GM12878 (cell line): Measurements from ENCODE around the gene HS6ST1. TPM values are rescaled to one million over a fixed set of nuclear protein-coding genes. Genes with fewer than 3 reads are reported as not detected.

ENCODE experiments used
- ATAC-seq: fragments of 200-7000 bp; cut with Tn5 transposase; 3 replicates; pipeline ENCODE4 v1.9.1; 2020; ENCODE audit warnings: mild to moderate bottlenecking, moderate library complexity
- BruUV-seq: library from RNA; stranded (reverse); fragments of 400-500 nt; replicated peaks from 2 replicates; lab custom pipeline; 2021; lab: Mats Ljungman, UMichigan
- CTCF ChIA-PET: fragments of 300-600 bp; sonication (Branson Sonifier 250); formaldehyde crosslinking; extraction: SDS; loops from one replicate; lab custom pipeline; 2021; ENCODE audit warnings: inconsistent platforms; lab: Yijun Ruan, JAX
- POLR2A ChIA-PET: fragments of 350-600 bp; formaldehyde crosslinking; extraction: SDS; loops from one replicate; lab custom pipeline; 2021; ENCODE audit warnings: inconsistent platforms; lab: Charles Lee
- RAD21 ChIA-PET: fragments of 300-600 bp; sonication (Branson Sonifier 250); formaldehyde crosslinking; loops from one replicate; lab custom pipeline; 2023; ENCODE audit warnings: antibody characterized with exemption; ENCODE audit not compliant: unreplicated experiment; lab: Charles Lee
- SMC1A ChIA-PET: fragments of 300-600 bp; sonication (Branson Sonifier 250); formaldehyde crosslinking; loops from one replicate; lab custom pipeline; 2023; ENCODE audit not compliant: unreplicated experiment, uncharacterized antibody; lab: Charles Lee
- DNase-seq: peaks from one replicate; pipeline ENCODE4 v3.0.0-alpha.2; 2011; ENCODE audit warnings: low read depth, low spot score
- FAIRE-seq: peaks from 3 replicates; lab custom pipeline; 2011; peaks lifted over from hg19 to GRCh38; lab: Jason Lieb, UNC
- H2AFZ ChIP-seq: 2 replicates; pipeline ENCODE4 v1.6.0; 2011; ENCODE audit warnings: low read depth, low read length, control low read depth; ENCODE audit not compliant: control insufficient read depth
- H3K27ac ChIP-seq: 2 replicates; pipeline ENCODE4 v1.5.1; 2011; ENCODE audit warnings: control low read depth; ENCODE audit not compliant: control insufficient read depth, insufficient read depth
- H3K27me3 ChIP-seq, 2 experiments: replicated peaks in 1 of 2; 2 replicates each; pipeline versions ENCODE4 v1.6.0 to v1.6.1; 2011; ENCODE audit warnings: low read length in 1 of 2; ENCODE audit not compliant: control insufficient read depth in 2 of 2, insufficient read depth in 2 of 2
- H3K36me3 ChIP-seq, 2 experiments: 2 replicates each; pipeline ENCODE4 v1.5.1; 2011; ENCODE audit warnings: low read length in 1 of 2; ENCODE audit not compliant: control insufficient read depth in 2 of 2, insufficient read depth in 2 of 2
- H3K4me1 ChIP-seq: 2 replicates; pipeline ENCODE4 v1.6.1; 2011; ENCODE audit warnings: mild to moderate bottlenecking, low read length, moderate library complexity, mixed read lengths; ENCODE audit not compliant: control insufficient read depth, insufficient read depth
- H3K4me2 ChIP-seq: 2 replicates; pipeline ENCODE4 v1.6.0; 2011; ENCODE audit warnings: control low read depth; ENCODE audit not compliant: control insufficient read depth, insufficient read depth
- H3K4me3 ChIP-seq: fragments of 200-600 bp; sonication (generic); 2 replicates; pipeline ENCODE4 v1.5.1; 2016
- H3K79me2 ChIP-seq: 2 replicates; pipeline ENCODE4 v1.6.0; 2011; ENCODE audit warnings: low read length; ENCODE audit not compliant: control insufficient read depth, insufficient read depth
- H3K9ac ChIP-seq: 2 replicates; pipeline ENCODE4 v1.8.0; 2011; ENCODE audit warnings: low read length, control low read depth, mixed read lengths; ENCODE audit not compliant: control insufficient read depth, insufficient read depth
- H3K9me3 ChIP-seq: replicated peaks from 3 replicates; pipeline ENCODE4 v1.5.1; 2011; ENCODE audit warnings: mild to moderate bottlenecking, low read length; ENCODE audit not compliant: control insufficient read depth, insufficient read depth
- H4K20me1 ChIP-seq: 2 replicates; pipeline ENCODE4 v1.6.0; 2011; ENCODE audit not compliant: control insufficient read depth, insufficient read depth
- EZH2 ChIP-seq: IDR thresholded peaks from 2 replicates; pipeline ENCODE4 v1.6.1; 2012; ENCODE audit warnings: low read depth, mild to moderate bottlenecking, control low read depth, inconsistent platforms, low read length, borderline replicate concordance; ENCODE audit not compliant: control insufficient read depth
- MYB ChIP-seq: fragments of 150-350 bp; IDR thresholded peaks from 2 replicates; pipeline ENCODE4 v1.6.1; 2014; ENCODE audit warnings: mild to moderate bottlenecking, low read depth, low read length, borderline replicate concordance
- POLR2AphosphoS2 ChIP-seq: IDR thresholded peaks from 2 replicates; pipeline ENCODE4 v1.6.1; 2011; ENCODE audit warnings: low read depth, mild to moderate bottlenecking, low read length, improper control_type of control experiment, moderate library complexity
- STAT3 ChIP-seq: IDR thresholded peaks from 2 replicates; pipeline ENCODE4 v1.6.1; 2011; ENCODE audit warnings: low read depth, low read length, improper control_type of control experiment
- TCF7 ChIP-seq: IDR thresholded peaks from 2 replicates; pipeline ENCODE4 v1.6.1; 2014; ENCODE audit warnings: antibody characterized with exemption, borderline replicate concordance
- ZNF207 ChIP-seq: fragments of 450-650 bp; IDR thresholded peaks from 2 replicates; pipeline ENCODE4 v1.6.1; 2014; ENCODE audit warnings: antibody characterized with exemption, mild to moderate bottlenecking, borderline replicate concordance
- WGBS: methylation state at CpG from one replicate; pipeline ENCODE4 v1.1.6; 2016; ENCODE audit warnings: low lambda C conversion rate; ENCODE audit not compliant: insufficient replicate concordance, insufficient coverage; ENCODE audit errors: missing lambda C conversion rate; 5-methylcytosine and 5-hydroxymethylcytosine counted together
- in situ Hi-C: fragments of 300-500 bp; cut with MboI; formaldehyde crosslinking; loops from 9 replicates; pipeline ENCODE4 v1.14.3; 2018; ENCODE audit warnings: mixed read lengths
- intact Hi-C: fragments of 100-400 bp; cut with micrococcal nuclease; formaldehyde crosslinking; loops from one replicate; pipeline ENCODE4 v1.14.2; 2022; ENCODE audit not compliant: unreplicated experiment
- polyA plus RNA-seq, 11 experiments: library from polyadenylated mRNA; depleted of rRNA in 4 of 11; unstranded in 6 of 11; stranded (reverse) in 5 of 11; fragments of >200 nt; fragmentation: Nextera tagmentation in 4 of 11; fragmentation: Illumina TruSeq in 1 of 11; extraction: Ambion mirVana in 4 of 11; extraction: Trizol in 1 of 11; gene quantifications; 1 replicate in 1 of 11; 2 replicates in 10 of 11; pipeline versions ENCODE4 v1.2.1 to v1.2.3, GENCODE V29; 2011 to 2016; ENCODE audit warnings: inconsistent platforms in 2 of 11, missing spikeins in 2 of 11, low read depth in 1 of 11
- total RNA-seq, 4 experiments: library from RNA; depleted of rRNA in 3 of 4; stranded (reverse); fragments of >200 nt in 3 of 4; fragmentation: Illumina TruSeq in 1 of 4; extraction: Trizol in 1 of 4; gene quantifications; 2 replicates each; pipeline versions ENCODE4 v1.2.1 to v1.2.3, GENCODE V29; 2013 to 2021
- TF ChIP-seq, protein P1 (sequence below): IDR thresholded peaks from 2 replicates; pipeline ENCODE4 v1.6.1; 2011; ENCODE audit warnings: mild to moderate bottlenecking, low read depth, low read length, moderate library complexity; ENCODE audit not compliant: insufficient replicate concordance
- TF ChIP-seq, protein P2 (sequence below): fragments of 450-650 bp; IDR thresholded peaks from 2 replicates; pipeline ENCODE4 v1.6.1; 2018; ENCODE audit warnings: borderline replicate concordance, mild to moderate bottlenecking; ENCODE audit not compliant: partially characterized antibody

HS6ST1 gene
- total and polyA plus RNA-seq, 10 of the 15 experiments (the other 5 are each of a cell fraction or from before 2014, with no cell fraction given): 0.48 to 17.0 (median 4.7) TPM

DNA sequence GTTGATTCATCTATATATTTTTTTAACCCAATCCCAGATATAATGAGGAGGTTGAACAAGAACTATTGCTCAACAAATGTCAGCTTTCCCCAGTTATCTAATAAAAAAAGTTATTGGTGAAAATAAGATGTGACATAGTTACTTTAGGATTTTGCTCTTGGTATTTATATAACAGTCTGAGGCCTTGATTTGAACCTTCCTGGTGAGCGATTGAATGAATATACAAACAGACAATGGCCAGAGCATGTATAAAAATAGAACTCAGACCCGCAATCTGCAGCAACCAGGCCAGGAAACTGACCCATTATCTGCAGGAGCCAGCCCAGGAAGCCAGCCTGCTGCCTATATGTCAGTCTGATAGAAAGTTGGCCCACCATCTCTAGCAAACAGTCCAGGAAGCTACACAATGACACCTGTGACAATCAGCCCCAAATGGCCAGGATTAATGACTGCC, 81.6 kb downstream of the HS6ST1 start:
- DNase-seq (no peak), FAIRE-seq (no peak), ATAC-seq (no peak)
- BruUV-seq: no TSS peak
- ChIA-PET POLR2A (no interaction called here), CTCF (interaction anchor here (7.0 kb wide), 1 partner anchor 173 kb away, joined by 48 read pairs; no protein-coding TSS in a partner anchor), RAD21 (no interaction called here), SMC1A (interaction anchor here (0.6 kb wide), 1 partner anchor 8 kb away, joined by 3 read pairs; no protein-coding TSS in a partner anchor)
- WGBS: 12% methylated on average over 2 of the region's 2 CpGs
- TF ChIP-seq TCF7: no peak
- TF ChIP-seq, protein P1, sequence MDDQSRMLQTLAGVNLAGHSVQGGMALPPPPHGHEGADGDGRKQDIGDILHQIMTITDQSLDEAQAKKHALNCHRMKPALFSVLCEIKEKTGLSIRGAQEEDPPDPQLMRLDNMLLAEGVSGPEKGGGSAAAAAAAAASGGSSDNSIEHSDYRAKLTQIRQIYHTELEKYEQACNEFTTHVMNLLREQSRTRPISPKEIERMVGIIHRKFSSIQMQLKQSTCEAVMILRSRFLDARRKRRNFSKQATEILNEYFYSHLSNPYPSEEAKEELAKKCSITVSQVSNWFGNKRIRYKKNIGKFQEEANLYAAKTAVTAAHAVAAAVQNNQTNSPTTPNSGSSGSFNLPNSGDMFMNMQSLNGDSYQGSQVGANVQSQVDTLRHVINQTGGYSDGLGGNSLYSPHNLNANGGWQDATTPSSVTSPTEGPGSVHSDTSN: no peak
- no peak for TF ChIP-seq STAT3
- Histone ChIP-seq H3K27ac (no peak overlapping the region), H3K4me1 (no peaks in the 10 kb centered on the region), H3K9me3 (no peaks in the 10 kb centered on the region), H3K9ac (no peak overlapping the region), H3K36me3 (no peaks in the 10 kb centered on the region), H4K20me1 (no peaks in the 10 kb centered on the region), H3K27me3 (peaks cover 0 to 3% of the 10 kb centered on the region in 2 experiments; a peak in 1 of 4 replicates), H2AFZ (no peak overlapping the region), H3K4me3 (no peak overlapping the region), H3K79me2 (no peaks in the 10 kb centered on the region), H3K4me2 (no peak overlapping the region)
- intact Hi-C loops (no loop called here), in situ Hi-C loops (loop anchor here (5.0 kb wide), 1 partner anchor 170 kb away; no protein-coding TSS in a partner anchor)

DNA sequence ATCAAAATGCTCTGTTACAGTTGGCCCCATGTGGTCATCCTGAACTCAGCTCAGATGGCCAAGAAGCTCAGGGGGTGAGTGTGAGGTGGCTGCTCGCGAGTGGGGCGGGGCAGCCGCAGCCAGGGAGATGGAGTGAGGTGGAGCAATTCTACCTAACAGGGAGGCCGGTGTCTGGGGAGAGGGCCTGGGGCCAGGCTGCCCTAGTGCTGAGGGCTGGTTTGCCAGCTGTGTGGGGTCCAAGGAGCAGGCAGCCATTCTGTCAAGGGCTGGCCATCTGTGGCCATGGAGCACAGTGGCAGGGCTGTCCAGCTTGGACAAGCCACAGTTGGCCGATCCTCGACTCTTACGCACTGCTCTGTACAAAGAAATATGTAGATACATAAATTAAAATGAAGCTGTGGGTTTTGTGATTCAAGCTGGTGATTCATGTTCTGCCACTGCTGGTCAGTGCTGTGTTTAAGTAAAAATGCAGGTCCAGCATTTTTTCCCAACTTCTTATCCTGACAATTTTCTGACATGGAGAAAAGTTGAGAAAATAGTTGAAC, 82.1 kb downstream of the HS6ST1 start:
- FAIRE-seq: no peak
- RAD21 ChIA-PET: no interaction called here
- POLR2A ChIA-PET: no interaction called here
- TF ChIP-seq ZNF207 (no peak), POLR2AphosphoS2 (no peak), MYB (no peak), EZH2 (no peak)
- TF ChIP-seq, protein P2, sequence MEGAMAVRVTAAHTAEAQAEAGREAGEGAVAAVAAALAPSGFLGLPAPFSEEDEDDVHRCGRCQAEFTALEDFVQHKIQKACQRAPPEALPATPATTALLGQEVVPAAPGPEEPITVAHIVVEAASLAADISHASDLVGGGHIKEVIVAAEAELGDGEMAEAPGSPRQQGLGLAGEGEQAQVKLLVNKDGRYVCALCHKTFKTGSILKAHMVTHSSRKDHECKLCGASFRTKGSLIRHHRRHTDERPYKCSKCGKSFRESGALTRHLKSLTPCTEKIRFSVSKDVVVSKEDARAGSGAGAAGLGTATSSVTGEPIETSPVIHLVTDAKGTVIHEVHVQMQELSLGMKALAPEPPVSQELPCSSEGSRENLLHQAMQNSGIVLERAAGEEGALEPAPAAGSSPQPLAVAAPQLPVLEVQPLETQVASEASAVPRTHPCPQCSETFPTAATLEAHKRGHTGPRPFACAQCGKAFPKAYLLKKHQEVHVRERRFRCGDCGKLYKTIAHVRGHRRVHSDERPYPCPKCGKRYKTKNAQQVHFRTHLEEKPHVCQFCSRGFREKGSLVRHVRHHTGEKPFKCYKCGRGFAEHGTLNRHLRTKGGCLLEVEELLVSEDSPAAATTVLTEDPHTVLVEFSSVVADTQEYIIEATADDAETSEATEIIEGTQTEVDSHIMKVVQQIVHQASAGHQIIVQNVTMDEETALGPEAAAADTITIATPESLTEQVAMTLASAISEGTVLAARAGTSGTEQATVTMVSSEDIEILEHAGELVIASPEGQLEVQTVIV: no peak

More for the DNA sequence above, 82.1 kb downstream of the HS6ST1 start:
- DNase-seq (no peak), ATAC-seq (no peak)
- Histone ChIP-seq H3K36me3 (no peaks in the 10 kb centered on the region), H3K27ac (no peak overlapping the region), H3K9me3 (no peaks in the 10 kb centered on the region), H3K4me3 (no peak overlapping the region), H2AFZ (no peak overlapping the region), H3K79me2 (no peaks in the 10 kb centered on the region), H3K4me2 (no peak overlapping the region), H3K27me3 (peaks cover 0 to 3% of the 10 kb centered on the region in 2 experiments; a peak in 1 of 4 replicates), H4K20me1 (no peaks in the 10 kb centered on the region), H3K9ac (no peak overlapping the region), H3K4me1 (no peaks in the 10 kb centered on the region)
- in situ Hi-C loops: loop anchor here (5.0 kb wide), 1 partner anchor 169 kb away; no protein-coding TSS in a partner anchor
- ChIA-PET CTCF (interaction anchor here (7.0 kb wide), 1 partner anchor 173 kb away, joined by 48 read pairs; no protein-coding TSS in a partner anchor), SMC1A (interaction anchor here (0.6 kb wide), 1 partner anchor 8 kb away, joined by 3 read pairs; no protein-coding TSS in a partner anchor)
- WGBS: 60% methylated on average over 8 of the region's 8 CpGs
- intact Hi-C loops: no loop called here
- BruUV-seq: no TSS peak
